SW 1271 (cell line): ENCODE results near the gene CBARP.
A peak's percentile ranks its signal among the peaks of the same experiment; 100 is the strongest.
"Not testable (repeated sequence)": the region's sequence is repeated elsewhere in the genome, so short reads cannot be mapped to it uniquely, and the experiment has no call there.

Source experiments
- DNase-seq, 2 experiments: peaks; one replicate each; lab custom pipeline; 2025; lab: John Stamatoyannopoulos, UW

Gene CBARP

DNA sequence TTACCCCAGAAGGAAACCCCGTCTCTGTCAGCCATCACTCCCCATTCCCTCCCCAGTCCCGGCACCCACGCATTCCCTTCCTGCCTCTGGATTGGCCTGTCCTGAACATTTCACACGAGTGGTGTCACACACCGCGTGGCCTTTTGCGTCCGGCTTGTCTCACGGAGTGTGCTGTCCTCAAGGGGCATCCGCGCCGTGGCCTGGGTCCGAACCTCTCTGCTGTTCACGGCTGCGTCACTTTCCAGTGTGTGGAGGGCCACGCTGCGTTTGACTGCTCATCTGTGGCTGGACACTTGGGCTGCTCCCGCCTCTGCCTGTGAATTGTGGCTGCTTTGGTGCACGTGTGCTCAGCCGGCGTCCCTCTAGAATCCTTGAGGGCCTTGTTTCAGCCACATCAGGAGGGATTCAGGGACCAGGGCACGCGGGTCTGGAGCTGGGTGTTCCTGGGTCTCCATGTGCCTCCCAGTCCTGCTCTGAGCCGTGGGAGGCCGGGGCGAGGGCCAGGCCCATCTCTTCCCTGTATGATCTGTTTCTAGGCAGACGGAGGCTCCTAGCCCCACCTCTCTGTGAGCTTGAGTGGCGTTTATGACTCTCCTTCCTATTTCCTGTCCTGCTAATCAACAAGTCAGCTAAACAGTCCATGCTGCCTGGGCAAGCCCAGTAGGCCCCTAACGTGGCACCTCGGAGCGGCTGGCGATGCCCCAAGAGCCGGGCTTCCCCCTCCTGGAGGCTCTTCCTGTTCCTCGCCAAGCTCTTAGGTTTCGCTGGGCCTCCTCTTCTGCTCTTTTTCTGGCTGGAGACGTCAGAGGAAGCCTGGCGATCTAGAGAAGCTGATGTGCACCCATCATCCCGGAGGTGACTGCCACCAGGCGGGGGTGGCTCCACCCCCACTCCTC lies 24.2 kb downstream of the CBARP start:
- DNase-seq: no peak

DNA sequence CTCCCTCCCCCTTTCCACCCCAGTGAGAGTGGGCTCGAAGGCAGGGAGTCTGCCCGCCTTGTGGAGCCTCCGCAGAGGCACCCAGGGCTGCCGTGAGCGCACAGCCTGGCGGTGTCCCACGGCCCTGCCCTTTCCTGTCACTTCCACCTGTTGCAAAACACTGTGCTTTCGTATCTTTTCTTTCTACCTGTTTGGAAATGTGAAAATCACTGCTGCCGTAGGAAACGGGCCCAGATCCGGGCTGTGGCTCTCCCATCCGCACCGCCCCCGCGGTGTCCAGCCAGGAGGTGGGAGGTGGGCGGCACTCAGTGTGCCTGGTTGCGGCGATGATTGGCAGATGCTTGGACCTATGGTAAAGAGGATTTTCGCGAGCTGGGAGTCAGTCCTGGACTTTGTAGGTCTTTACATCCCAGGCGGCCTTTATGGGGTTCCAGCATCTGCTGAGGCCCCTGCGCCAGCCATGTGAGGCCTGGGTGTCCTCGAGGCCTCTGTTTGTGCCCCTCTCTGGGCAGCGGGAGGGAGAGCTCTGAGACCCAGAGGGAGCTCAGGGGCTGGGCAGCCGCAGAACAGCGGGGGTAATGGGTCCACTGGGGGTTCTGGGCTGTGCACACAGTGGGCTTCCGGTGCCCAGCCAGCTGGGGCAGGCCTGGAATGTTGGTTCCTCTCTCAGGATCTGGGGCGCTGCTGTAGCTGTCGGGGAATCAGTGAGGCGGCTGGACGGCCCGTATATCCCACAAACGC lies 26.1 kb downstream of the CBARP start:
- DNase-seq: no peak

DNA sequence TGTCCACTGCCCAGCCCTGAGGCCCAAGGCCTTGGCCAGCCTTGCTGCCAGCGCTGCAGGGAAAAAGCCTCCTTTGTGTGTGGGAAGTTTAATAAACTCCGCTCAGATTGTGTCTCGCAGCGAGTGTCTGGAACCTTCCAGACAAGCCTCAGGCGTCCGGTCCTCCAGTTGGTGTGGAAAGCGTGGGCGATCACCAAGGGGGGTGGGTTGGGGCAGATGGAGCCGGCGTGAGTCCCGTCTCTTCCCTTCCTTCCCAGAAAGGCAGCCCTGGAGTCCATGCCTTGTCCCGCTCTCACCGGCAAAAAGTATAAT lies 27.6 kb downstream of the CBARP start:
- DNase-seq: no peak

DNA sequence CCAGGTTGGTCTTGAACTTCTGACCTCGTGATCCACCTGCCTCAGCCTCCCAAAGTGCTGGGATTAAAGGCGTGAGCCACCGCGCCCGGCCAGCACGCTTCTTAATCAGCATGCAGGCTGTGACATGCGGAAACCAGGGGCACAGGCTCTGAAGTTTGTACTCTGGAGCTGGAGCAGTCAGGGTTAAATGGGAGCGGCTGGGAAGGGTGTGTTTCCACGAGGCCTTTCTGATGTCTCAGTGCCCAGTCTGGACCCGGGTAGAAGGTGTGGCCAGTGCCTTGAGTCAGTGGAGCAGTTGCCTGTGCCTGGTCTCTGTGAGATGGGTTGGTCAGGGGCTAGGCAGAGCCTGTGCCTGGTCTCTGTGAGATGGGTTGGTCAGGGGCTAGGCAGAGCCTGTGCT lies 29.0 kb downstream of the CBARP start:
- DNase-seq: not testable (repeated sequence)

DNA sequence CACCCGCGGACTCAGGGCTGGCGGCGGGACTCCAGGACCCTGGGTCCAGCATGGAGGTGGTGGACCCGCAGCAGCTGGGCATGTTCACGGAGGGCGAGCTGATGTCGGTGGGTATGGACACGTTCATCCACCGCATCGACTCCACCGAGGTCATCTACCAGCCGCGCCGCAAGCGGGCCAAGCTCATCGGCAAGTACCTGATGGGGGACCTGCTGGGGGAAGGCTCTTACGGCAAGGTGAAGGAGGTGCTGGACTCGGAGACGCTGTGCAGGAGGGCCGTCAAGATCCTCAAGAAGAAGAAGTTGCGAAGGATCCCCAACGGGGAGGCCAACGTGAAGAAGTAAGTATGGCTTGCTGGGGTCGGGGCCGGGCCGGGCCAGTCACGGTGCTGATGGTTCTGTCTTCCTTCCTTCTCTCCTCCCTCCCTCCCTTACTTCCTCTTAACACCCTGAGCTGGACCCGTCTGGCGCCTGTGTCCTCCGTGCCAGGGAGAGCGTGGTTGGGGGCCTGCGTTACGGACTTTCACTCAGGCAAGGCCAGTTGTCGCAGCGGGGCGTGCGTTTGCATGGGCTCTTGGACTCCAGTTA lies 30.8 kb downstream of the CBARP start:
- peak in 1 of 2 experiments; percentile 47 for DNase-seq

DNA sequence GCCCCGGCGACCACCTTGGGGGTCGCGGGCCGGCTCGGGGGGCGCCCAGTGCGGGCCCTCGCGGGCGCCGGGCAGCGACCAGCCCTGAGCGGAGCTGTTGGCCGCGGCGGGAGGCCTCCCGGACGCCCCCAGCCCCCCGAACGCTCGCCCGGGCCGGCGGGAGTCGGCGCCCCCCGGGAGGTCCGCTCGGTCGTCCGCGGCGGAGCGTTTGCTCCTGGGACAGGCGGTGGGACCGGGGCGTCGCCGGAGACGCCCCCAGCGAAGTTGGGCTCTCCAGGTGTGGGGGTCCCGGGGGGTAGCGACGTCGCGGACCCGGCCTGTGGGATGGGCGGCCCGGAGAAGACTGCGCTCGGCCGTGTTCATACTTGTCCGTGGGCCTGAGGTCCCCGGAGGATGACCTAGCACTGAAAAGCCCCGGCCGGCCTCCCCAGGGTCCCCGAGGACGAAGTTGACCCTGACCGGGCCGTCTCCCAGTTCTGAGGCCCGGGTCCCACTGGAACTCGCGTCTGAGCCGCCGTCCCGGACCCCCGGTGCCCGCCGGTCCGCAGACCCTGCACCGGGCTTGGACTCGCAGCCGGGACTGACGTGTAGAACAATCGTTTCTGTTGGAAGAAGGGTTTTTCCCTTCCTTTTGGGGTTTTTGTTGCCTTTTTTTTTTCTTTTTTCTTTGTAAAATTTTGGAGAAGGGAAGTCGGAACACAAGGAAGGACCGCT lies 31.5 kb downstream of the CBARP start:
- no peak for DNase-seq

DNA sequence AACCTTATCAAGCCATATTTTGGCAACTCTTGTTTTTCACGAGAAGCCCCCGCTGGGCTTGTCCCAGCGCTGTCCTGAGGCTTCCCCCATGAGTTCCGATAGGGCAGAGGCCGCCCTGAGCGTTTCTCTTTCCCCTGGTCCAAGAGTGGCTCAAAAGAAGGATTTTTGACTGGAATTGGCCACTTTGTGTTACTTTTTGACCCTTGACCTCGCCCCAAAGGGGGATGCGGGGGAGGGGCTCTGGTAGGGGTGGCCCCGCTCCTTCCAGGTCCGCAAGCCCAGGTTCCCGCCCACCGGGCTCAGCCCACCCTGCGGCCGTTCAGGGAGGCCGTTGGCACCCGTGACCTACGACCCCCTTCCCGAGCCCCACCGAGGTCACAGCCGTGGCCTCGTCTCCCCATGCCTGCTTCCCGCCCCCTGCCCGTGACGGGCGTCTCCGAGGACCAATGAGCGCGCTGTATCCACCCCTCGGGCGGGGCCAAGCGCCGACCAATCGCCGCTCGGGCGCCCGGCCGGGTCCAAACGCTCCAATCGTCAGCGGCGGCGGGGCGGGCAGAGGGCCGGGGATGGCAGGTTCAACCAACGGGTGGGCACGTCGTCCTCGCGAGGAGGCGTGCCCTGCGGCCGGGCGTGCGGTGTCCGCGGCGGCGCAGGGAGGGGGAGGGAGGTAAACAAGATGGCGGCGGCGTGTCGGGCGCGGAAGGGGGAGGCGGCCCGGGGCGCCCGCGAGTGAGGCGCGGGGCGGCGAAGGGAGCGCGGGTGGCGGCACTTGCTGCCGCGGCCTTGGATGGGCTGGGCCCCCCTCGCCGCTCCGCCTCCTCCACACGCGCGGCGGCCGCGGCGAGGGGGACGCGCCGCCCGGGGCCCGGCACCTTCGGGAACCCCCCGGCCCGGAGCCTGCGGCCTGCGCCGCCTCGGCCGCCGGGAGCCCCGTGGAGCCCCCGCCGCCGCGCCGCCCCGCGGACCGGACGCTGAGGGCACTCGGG lies 32.4 kb downstream of the CBARP start, which contains the start of gene STK11:
TSS of gene STK11 (plus strand) at position 665 of the 986 bp plus-strand sequence. CDS start 1,136 bp downstream, outside the sequence.
- peak; percentile 91 to 94 for DNase-seq

DNA sequence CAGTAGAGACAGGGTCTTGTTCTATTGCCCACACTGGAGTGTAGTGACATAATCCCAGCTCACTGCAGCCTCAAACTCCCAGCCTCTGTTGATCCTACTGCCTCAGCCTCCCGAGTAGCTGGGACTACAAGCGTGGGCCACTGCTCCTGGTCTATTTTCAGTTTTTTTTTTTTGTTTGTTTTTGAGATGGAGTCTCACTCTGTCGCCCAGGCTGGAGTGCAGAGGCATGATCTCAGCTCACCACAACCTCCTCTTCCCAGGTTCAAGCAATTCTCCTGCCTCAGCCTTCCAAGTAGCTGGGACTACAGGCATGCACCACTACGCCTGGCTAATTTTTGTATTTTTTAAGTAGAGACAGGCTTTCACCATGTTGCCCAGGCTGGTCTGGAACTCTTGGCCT lies 37.2 kb downstream of the CBARP start:
- DNase-seq: not testable (repeated sequence)

DNA sequence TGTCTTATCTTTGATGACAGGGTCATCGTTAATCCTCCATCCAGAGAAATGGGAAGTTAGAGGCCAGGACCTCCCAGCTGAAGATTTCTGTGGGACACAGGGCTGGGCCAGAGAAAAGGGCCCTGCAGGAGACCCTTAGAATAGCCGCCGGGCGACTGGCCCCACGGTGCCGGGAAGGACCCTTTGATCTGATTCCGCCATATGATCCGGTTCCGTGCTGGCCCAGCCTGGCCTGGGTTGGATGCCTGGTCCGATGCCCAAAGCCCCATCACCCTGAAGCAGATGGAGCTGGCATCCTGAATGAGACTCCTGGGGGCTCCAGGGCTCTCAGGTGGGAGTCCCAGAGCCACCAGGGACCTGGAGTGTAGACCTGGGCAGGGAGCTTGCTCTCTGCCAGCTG lies 38.3 kb downstream of the CBARP start:
- DNase-seq: no peak

DNA sequence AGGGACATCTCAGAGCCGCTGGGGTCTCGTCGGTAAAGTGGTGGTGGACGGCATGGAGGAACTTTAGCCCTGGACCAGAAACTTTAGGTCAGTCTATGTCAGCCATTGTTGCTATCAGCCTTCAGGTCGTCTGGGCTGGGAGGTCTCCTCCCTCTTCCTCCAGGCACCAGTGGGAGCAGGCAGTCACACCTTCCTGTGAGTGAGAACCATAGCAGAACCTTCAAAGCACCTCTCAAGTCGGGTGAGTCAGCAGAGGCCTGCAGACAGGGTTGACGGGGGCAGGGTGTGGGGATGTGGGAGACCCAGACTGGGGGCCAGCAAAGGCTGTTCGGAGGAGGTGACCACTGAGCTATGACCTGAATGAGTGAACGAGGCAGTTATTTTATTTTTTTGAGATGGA lies 48.4 kb downstream of the CBARP start:
- DNase-seq: peak in 1 of 2 experiments; percentile 25

DNA sequence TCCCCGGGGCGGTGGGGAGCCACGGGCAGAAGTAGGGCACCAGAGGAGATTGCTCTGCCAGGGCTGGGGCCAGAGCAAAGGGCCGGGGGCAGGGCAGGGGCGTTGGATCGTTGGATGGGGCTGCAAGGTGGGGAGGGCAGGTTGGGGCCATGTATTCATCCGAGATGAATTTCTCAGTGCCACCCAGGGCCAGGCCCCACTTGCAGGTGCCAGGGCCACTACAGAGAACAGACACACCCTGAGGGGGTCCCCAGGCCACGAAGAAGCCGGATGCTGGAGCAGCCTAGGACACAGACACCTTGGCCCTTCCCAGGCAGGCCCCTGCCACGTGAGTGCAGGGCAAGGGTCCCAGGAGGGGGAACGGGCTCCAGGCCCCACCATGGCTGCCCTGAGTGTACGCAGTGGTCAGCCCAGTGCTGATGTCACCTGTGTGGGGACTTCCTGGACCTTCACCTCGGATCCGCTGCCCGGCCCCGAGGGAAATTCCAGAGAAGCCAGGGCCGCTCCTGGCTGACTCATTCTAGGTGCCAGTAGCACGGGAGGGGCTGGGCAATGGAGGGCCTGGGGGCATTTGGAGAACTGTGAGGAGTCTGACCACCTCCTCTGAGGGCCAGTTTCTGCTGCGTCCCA lies 54.1 kb downstream of the CBARP start:
- DNase-seq: peak; percentile 57 to 74

DNA sequence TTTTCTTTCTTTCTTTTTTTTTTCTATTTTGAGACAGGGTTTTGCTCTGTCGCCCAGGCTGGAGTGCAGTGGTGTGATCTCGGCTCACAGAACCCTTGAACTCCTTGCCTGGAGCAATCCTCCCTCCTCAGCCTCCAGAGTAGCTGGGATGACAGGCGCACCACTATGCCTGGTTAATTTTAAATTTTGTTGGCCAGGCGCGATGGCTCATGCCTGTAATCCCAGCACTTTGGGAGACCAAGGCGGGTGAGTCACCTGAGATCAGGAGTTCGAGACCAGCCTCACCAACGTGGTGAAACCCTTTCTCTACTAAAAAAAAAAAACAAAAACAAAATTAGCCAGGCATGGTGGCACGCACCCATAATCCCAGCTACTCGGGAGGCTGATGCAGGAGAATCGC lies 55.1 kb downstream of the CBARP start:
- no peak for DNase-seq

DNA sequence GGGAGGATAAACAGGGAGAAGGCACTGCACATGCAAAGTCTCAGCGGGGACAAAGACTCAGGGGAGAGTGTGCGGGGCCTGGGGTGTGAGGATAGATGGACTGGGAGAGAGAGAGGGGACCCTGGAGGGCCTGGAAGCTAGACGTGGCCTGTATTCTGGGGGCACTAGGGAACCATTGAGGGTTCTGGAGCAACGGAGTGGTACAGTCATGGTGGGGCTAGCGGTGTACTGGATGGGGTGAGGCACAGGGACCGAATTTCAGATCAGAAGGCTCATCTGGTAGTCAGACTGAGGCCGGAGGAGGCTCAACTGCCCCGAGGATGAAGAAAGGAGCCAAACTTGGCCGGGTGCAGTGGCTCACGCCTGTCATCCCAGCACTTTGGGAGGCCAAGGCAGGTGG lies 55.7 kb downstream of the CBARP start:
- DNase-seq: no peak

DNA sequence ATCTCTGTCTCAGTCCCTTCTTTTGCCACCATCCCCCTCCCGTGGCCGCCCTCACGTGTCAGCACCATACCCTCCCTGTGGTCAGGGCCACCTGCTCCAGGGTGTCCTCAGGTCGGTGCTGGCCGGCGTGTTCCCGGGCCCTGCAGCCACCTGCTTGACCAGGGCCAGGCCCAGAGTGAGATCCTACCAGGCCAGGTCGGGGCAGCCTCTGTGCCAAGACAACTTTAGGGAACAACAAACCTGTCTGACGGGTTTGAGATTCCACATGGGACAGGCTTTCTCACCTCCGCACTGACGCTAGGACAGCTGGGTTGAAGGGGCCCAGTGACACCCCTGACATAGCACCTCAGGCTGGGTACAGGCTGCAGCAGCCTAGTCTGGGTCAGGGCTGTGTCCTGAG lies 56.2 kb downstream of the CBARP start:
- DNase-seq: no peak
